Stimulated activated CD4-positive, alpha-beta T cell treated with anti-CD3 and anti-CD28 coated beads, TNF-alpha, amount 100 ng/mL, for 24 hours (primary cell): ENCODE data around the gene GJD2.

Source experiments
- DNase-seq, 3 experiments: peaks; one replicate each; pipeline ENCODE4 v3.0.0-alpha.2; 2020; ENCODE audit warnings: low read depth in 3 of 3

Gene GJD2

GRCh38 chr15:34773013-34773412 is 18.2 kb upstream of the GJD2 start:
- DNase-seq: no peak

GRCh38 chr15:34772312-34772711 is 17.5 kb upstream of the GJD2 start:
- no peak for DNase-seq

GRCh38 chr15:34769711-34770110 is 14.9 kb upstream of the GJD2 start:
- no peak for DNase-seq

DNA sequence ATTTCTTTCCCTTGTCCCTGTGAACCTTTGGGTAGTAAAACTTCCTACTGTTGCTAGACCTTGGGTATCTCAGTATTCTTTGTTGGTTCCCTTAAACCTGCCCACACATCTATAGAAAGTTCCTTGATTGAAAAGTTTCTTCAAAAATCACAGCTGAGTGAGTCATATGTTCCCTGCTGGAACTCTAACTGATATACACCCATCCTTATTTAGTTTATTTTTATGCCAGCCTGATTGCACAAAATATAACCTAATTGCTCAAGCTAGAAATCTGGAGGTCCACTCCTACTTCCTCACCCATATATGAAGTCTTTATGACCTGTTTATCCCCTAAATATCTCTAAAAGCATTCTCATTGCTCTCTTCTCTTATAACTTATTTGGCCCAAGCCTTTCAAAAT is 13.7 kb upstream of the GJD2 start:
- no peak for DNase-seq

DNA sequence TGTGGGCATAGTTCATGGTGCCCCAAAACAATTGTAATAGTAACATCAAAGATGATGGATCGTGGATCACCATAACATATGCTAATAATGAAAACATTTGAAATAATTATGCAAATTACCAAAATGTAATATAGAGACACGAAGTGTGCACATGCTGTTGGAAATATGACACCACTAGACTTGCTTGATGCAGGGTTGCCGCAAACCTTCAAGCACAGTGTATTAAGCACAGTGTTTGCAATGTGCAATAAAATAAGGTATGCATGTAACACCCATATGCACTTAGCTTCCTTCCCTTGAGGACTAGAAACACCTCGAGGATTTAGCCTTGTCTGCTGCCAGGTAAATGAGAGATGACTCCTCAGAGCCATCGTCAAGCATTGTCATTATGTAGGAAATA is 10.9 kb upstream of the GJD2 start:
- DNase-seq: no peak

DNA sequence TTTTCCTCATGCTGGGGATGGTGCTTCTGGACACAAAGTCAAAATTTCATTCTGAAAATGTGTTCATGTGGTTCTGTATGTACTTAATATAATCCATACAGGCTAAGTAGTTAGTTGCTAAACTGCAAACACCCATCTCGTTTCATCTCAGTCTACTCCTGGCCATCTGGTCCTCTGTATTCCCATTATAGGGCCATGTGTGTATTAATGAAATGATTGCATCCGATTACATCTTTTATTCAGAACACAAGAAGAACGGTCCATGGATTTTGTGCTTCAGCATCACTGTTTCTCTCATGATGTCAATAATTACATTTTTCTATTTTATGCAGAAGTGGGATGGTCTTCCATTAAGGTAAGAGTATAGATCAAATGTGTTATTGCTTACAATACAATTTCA is 6.1 kb upstream of the GJD2 start:
- DNase-seq: no peak

DNA sequence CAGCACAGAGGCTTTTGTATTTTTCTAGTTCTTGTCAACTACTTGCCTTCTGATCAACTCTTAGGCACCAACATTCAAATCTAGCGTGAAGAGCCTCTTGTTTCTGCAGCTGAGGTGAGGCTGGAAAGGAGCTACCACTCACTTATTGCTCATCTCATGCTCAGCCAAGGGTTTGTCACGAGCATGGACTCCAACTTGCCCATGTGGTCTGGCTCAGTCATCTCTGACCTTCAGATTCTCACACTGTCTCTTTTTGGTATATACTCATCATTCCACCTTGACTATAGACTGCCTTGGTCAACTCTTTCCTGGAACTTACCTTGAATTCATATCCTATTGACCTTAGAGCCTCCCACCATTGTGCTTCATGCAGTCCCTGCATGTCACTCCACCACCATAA is 5.2 kb upstream of the GJD2 start:
- DNase-seq: no peak

DNA sequence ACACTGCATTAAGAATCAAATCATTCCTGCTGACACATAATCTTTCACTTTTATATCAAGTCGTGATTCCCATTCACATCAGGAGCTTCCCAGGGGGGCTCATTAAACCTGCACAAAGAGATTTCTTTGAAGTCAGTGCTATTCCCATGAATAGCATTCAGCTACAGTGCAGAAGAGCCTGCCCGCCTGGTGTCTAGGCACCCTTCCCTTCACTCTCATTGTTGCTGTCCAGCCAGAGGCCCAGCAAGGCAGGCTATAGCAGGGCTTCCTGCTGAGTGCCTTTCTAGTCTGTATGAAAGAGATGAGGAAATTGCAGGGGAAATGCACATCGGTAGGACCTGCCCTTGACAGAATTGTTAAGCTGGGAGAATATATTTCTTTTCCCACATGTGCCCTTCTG is 4.5 kb upstream of the GJD2 start:
- no peak for DNase-seq

- DNase-seq: no peak
Observed at GRCh38 chr15:34757262-34757661, 2.5 kb upstream of the GJD2 start.

GRCh38 chr15:34755419-34755773 is 598 bp upstream of the GJD2 start:
- DNase-seq: no peak

DNA sequence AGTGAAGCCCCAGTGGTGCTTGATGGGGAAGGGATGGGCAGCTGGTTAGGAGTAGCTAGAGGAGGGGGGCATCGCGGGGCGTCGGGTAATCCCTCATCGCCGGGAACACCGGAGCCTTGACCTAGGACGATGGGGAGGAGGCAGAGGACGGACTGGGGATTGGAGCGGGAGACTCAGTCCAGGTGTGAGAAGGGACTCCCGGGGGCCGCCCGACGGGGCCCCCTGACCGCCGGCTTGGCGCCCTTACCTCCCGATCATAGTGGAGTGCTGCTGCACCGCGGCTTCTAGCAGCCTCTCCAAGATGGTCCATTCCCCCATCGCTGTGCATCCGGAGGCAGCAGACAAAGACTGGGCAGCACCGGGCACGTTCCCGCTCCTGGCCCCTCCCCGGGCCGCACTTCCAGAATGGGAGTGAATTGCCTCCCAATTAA is 612 bp downstream of the GJD2 start:
- no peak for DNase-seq

DNA sequence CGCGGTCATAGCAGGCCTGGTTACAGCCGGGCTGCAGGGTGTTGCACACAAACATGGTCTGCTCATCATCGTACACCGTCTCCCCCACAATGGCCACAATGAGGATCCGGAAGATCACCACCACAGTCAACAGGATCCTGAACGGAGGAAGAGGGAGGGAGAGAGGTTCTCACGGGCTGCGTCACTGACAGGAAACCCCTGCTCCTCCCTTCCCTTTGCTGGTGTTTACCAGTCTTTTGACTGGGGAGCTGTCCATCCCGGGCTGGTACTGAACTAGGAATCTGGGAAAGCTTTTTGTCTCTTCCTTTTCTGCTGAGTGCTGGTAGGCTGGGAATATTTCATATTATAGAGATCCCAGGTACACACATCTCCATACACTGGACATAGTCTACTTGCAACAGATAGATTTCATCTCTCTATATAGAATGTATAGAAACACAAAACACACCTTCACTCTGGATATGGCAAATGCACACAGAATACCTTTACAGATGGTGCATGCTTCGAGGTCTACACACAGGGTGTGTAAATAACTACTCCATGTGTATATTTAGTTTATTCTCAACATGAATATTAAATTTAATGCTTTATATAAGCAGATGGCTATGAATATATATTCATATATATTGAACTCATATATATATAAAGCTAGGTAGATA is 1.4 kb downstream of the GJD2 start:
- no peak for DNase-seq

DNA sequence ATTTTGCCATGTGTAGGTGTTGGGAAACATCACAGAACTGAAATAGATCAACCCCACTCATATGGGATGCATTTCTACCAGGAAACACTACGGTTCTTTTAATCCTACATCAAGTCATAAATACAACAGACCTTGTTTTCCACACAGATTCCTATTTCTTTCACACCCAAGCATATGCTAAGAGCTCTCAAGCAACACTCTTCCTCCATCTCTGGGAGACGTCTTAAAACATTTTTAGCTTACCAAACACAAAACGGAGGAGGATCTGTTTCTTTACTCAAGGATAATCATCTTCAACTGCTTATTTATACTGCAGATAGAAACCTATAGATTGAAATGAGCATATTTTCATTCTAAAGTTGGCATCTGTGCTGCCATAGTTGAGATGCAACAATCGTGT is 5.1 kb downstream of the GJD2 start:
- DNase-seq: no peak

DNA sequence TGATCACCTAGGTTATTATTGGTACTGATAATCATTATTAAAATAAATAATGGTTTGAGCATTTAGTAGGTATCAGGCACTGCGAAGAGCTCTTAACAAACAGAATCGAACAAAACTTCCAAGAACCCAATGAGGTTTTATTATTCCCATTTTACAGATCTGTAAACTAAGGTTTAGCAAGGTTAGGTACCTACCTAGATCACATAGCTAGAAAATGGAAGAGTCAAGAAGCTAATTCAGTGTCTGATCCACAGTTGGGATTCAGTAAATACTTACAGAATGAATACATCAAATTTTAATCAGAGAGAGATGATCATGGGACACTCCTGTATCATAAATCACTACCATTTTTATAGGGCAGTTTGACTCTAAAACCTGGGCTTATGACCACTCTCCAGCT is 15.5 kb downstream of the GJD2 start:
- no peak for DNase-seq

DNA sequence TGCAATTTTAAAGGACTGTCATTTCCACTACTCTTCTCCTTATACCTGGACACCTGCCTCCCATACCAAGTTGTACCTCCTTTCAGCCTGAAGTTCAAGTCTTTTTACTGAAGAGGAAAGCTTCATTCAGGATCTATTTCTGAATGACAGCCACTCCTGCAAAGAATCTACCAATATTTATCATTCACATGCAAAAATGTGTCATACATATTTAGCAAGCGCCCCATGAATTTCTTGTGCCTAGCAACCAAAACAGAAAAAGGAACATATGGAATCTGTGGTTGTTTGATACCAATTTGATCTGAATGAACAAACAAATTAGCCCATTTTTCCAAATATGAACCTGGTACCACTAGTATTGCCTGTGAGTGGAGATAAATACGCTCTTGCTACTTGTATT is 16.8 kb downstream of the GJD2 start:
- no peak for DNase-seq

DNA sequence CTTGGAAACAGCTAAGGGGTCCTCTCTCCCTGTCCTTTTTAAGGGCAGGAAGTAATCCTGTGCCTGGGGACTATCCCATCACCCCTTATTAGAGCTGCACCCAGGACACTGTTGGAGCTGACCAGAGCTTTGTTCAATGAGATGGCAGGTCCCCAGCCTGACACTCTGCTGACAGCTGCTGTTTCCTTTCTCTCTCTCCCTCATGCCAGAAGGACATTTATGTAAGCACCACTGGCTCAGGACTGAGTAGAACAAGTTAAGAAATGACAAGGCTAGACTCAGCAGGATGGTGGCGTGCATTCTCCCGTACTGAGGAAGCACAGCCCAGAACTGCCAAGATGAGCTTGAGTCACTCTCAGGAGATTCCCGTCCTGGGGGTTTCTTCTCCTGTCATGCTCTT is 17.3 kb downstream of the GJD2 start:
- no peak for DNase-seq

- DNase-seq: no peak
Observed at GRCh38 chr15:34734303-34734702, 20.5 kb downstream of the GJD2 start.

DNA sequence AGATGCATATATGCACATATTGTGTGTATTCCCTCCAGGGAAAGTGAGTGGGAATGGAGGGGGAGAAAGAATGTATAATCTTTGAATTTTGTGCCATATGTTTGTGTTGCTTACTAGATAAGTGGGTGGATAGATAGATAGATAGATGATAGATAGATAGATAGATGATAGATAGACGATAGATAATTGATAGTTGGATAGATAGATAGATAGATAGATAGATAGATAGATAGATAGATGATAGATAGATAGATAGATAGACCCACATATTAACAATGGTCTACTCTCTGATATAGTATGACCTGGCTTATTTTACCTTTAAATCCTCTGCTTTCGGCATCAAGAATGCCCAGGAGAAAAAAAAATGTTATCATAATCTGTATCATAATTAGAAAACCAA is 21.2 kb downstream of the GJD2 start:
- no peak for DNase-seq

DNA sequence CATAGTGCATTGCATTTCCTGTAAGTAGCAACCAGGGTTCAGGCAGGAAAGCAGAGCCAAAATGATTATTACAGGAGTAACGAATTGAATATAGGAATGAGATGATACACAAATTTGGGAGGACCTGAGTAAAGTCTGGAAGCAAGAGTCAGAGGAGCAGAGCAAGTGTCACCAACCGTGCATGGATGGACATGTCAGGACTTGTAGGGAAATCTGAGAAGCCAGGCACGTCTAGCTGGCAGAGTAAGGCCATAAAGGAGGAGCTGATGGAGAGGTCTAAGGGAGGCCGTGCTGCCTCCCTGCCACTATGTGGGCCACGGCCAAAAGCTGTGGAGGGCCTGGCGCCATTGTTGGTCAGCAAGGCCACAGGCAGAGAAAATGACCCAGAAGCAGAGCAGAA is 22.4 kb downstream of the GJD2 start:
- no peak for DNase-seq

DNA sequence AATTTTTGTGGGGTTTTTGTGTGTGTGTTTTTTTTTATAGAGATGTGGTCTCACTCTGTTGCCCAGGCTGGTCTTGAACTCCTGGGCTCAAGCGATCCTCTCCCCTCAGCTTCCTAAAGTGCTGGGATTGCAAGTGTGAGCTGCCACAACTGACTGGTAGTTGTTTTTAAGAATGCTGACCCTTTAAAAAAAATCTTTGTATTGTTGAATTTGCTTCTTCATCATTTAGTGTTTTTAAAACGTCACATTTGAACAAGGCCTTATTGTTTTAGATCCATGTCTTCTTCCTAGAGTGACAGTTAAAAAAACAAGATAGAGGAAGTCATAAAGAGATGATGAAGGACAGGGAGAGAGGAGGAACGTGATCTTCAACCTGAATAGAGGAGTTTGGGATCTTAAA is 24.1 kb downstream of the GJD2 start:
- no peak for DNase-seq

DNA sequence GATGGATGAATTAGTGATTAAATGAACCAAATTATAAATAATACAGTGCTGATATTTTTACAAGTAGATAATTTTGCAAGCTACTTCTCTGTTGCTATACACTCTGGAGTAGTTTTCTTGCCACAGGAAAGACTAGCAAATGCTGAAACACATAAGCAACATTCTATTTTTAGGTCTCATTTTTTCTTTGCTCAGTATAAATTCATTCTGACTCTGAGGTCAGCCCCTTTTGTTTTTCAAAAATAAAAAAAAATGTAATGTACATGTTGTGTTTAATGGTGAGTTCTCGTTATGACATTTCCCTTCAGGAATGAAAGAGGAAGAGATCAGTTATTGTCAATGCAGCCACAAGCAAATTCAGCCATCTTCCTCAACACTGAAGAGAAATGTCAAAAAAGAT is 24.9 kb downstream of the GJD2 start:
- DNase-seq: no peak

DNA sequence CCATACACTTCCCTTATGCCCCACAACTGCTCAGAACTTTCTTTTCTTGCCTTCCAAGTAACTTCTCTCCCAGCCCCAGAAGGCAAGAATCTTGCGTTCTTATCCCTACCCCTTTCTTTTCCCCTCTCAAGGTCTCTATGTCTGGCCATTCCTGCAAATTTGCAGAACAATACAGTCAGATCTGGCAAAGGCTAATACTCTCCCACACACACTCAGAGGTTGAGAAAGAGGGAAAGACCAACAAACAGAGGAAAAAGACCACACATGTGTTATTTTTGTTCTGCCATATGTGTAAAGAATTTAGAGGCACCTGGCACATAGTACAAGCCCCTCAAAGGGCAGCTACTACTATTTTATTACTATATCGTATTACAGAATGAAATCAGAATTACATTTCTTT is 25.7 kb downstream of the GJD2 start:
- no peak for DNase-seq

- no peak for DNase-seq
Observed at GRCh38 chr15:34726406-34727100, 28.2 kb downstream of the GJD2 start.

GRCh38 chr15:34725556-34725955 is 29.2 kb downstream of the GJD2 start:
- no peak for DNase-seq
